GM21381 (cell line): ENCODE data around the gene AHNAK.

Experiments
- ATAC-seq: cut with Tn5 transposase; IDR thresholded peaks from one replicate; pipeline ENCODE4 v1.9.1; 2021; ENCODE audit warnings: mild to moderate bottlenecking, moderate library complexity; ENCODE audit not compliant: unreplicated experiment

The AHNAK gene

DNA sequence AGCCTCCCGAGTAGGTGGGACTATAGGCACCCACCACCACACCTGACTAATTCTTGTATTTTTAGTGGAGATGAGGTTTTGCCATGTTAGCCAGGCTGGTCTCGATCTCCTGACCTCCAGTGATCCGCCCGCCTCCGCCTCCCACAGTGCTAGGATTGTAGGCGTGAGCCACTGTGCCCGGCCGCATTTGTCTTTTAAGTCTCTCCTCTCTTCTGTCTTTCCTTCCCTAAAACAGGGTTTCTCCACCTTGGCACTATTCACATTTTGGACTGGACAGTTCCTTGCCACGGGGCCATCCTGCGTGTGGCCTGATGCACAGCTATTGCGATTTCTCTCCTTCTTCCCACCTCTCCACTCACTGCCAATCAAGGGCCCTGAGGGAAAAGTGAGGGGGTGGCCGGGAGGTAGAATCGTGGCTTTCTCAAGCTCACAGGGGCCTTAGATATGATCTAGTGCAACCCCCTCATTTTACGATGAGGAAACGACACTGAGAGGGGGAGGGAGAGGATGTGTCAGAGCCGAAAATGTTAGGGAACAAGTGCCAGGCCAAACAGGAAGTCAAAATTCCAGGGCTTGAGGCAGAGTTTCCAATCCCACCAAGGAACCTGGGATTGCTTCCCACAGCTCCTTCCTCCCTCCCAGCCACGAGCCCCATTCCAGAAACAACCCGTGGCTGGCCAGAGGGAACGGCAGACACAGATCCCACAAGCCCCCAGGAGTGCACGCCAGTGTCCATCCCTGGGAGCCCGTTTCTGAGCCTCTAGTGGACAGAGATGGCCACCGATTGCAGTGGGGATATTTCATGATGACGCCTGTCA lies 106.6 kb downstream of the AHNAK start:
- no peak for ATAC-seq

GRCh38 chr11:62438641-62439040 lies 108.0 kb downstream of the AHNAK start:
- no peak for ATAC-seq

DNA sequence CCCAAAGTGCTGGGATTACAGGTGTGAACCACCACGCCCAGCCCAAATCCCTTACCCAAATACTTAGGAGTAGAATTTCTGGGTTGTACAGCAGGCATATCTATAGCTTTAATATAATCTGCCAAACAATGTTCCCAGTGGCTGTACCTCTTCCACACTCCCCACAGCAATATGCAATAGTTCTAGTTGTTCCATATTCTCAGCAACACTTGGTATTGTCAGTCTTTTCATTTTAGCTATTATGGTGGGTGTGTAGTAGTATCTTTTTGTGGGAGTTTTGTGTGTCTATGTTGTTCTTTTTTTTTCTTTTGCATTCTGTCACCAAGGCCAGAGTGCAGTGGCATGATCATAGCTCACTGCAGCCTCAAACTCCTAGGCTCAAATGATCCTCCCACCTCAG lies 109.0 kb downstream of the AHNAK start:
- ATAC-seq = no peak

GRCh38 chr11:62435846-62436660 lies 110.6 kb downstream of the AHNAK start:
- ATAC-seq = no peak

DNA sequence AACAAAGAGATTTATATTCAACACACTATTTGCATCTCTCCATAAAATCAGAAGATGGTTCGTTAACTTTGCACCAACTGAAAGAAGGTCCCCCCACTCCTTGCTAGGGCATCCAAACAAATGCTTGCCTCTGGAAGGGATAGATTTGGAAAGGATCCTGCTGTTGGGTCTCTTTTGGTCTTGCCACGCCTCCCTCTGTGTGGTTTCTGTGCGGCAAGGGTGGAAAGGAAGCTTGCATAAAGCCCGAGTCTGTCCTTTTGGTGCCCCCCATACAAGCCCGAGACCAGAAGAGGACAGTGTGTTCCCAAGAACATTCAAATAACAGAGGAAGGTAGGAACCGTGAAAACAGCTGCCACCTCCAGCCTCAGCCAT lies 112.7 kb downstream of the AHNAK start:
- no peak for ATAC-seq

DNA sequence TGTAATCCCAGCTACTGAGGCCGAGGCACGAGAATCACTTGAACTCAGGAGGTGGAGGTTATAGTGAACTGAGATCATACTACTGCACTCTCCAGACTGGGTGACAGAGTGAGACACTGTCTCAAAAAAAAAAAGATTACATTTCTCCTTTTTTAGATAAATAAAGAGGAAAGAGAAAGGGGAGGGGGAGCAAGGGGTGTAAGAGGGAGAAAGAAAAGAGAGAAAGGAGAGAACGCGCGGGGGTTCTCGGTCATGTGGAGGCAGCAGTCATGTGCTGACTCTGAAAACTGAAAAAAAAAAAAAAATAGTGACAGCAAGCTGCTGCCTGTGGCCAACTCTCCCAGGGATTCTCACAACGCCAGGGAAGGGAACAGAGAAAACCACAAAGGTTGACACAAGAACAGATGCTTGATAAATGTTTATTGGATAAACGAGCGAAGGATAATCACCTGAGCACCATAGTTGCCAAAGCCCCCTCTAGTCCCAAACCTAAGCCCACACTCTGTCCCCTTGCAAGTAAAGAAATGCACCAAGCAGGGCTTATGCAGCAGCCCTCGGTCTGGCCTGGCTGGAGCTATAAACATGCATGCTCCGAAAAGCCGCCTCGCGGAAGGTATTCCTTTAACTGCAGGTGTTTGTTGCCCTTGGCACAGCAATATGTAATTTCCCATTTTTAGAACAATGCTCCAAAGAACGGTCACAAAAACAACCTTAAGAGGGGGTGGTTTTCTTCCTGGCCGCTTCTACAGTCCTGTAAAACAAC lies 113.3 kb downstream of the AHNAK start:
- ATAC-seq = no peak

DNA sequence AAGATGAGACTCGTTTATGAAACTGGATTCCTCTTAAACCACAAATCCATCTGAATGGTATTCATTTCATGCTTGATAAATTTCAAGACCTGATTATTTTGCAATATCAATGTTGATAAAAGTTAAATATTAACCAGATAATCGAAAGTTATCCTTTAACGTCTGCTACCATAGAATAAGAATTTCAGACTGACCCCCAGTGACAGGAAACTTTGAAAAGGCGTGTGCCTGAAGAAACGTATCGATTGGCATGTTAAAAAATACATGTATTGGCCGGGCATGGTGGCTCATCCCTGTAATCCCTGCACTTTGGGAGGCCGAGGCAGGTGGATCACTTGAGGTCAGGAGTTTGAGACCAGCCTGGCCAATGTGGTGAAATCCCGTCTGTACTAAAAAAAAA lies 113.9 kb downstream of the AHNAK start:
- ATAC-seq = no peak

DNA sequence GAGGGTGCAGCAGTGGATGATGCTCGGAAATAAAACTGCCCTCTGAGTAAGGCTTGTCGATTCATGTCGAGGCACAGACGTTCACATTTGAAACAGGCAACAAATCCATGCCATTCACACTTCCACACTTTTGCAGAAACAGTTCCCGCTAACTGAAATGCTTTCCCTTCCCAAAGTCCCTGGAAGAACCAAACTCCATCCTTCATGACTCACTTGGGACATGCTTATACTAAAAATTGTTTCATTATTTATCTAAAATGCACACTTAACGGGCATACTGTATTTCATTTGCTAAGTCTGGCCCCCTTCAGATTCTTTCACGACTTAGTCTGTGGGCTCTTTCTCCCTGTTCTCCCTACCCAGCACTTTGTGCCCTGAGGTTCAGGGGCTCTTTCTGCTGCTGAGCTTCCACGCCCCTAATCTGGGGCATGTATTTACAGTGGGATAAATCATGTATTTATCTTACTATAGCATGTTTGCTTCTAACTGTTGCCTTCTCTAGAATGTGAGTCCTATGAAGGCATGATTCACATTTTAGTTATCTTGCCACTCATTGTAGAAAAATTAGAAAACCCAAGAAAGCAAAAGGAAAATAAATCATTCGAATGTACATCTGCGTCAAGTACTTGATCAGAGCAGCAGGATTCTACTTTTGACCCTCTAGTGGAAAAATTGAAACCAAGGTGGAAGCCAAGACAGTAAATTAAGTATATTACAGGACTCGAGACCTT lies 115.3 kb downstream of the AHNAK start:
- ATAC-seq = no peak

DNA sequence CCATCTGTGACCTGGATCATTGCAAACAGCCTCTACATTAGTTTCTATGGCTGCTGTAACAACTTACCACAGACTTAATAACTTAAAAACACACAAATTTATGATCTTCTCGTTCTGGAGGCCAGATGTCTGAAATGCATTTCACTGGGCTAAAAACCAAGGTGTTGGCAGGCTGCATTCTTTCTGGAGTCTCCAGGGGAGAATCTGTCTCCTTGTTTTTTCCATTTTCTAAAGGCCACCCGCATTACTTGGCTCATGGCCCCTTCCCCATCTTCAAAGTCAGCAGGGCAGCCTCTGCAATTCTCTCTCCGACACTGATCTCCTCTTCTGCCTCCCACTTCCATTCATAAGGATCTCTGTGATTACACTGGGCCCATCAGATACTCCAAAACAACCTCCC lies 116.2 kb downstream of the AHNAK start:
- no peak for ATAC-seq

- no peak for ATAC-seq
Observed at GRCh38 chr11:62428871-62429560, 117.6 kb downstream of the AHNAK start.

- ATAC-seq = no peak
Observed at GRCh38 chr11:62427630-62428233, 118.9 kb downstream of the AHNAK start.

- no peak for ATAC-seq
Observed at GRCh38 chr11:62423012-62423411, 123.6 kb downstream of the AHNAK start.

- no peak for ATAC-seq
Observed at GRCh38 chr11:62421996-62422395, 124.6 kb downstream of the AHNAK start.

GRCh38 chr11:62420882-62421281 lies 125.7 kb downstream of the AHNAK start:
- no peak for ATAC-seq

DNA sequence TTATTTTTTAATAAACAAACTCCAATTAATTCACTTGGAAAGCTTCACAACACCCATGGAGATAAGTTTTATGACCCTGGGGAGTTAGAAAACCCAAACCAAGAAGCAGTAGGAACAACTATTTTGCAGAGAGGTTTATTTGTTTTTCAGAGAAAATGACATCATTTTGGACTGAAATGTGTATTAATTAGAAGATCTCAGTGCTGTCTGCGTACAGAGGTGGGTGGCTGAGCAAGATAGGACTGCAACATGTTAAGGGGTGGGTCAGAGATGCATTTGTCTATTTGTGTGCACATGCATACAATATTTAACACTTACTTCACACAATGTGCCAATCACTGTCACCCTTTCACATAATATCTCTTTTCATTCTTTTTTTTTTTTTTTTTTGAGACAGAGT lies 126.7 kb downstream of the AHNAK start:
- ATAC-seq = no peak

- no peak for ATAC-seq
Observed at GRCh38 chr11:62419314-62419929, 127.2 kb downstream of the AHNAK start.

DNA sequence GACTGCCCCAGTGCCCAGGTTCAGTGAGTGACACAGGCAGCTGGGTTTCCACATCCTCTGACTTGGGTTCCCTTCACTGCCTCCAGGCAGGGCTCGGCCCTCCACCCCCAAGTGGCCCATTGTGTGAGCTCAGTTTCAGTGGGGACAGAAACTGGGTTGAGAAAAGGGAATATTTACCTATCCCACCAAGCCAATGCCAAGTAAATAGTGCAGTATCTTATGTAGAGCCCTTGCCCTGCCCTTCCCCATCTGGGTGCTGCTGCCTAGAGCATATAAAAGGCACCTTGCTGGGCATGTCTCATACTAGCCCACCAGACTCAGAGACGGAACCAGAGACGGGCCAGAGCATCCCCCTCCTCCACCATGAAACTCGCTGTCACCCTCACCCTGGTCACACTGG lies 127.9 kb downstream of the AHNAK start, which contains the start of gene SCGB1A1:
Gene SCGB1A1, plus strand, starts transcription at position 301 of the 400 bp plus-strand sequence. Its CDS starts 63 bp downstream, at position 364.
- ATAC-seq = no peak

GRCh38 chr11:62418136-62418535 lies 128.5 kb downstream of the AHNAK start:
- ATAC-seq = no peak

DNA sequence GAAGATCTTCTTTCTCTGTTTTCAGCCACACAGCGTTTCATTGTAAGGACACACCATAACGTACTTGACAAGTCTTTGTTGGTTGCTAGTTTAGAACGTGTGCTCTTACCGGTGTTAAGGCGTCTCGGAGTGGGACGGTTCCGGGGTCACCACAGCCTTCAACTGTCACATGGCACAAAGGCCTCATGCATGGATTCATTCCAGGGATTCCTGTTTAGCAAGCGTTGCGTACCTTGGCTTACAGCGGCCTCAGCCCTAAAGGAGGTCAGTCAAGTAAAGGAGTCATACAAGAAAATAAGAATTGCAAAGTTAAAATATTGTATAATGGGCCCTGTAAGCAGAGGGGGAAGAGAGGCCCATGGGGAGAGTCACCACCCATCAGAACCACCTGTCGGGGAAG lies 130.0 kb downstream of the AHNAK start:
- ATAC-seq = no peak
